Left forelimb (tissue), 1 donor: Measurements from ENCODE around the gene GTF2IRD1.
"Not testable (repeated sequence)": the region's sequence is repeated elsewhere in the genome, so short reads cannot be mapped to it uniquely, and the experiment has no call there.

Experiments
- DNase-seq: peaks from one replicate; pipeline ENCODE4 v3.0.0-alpha.2; 2018; ENCODE audit warnings: low spot score

The GTF2IRD1 gene

GRCh38 chr7:74491490-74491889, 37.8 kb downstream of the GTF2IRD1 start:
- DNase-seq = not testable (repeated sequence)

GRCh38 chr7:74493295-74493694, 39.6 kb downstream of the GTF2IRD1 start:
- DNase-seq = no peak

- no peak for DNase-seq
Observed at GRCh38 chr7:74494076-74494548, 40.4 kb downstream of the GTF2IRD1 start.

- DNase-seq = no peak
Observed at GRCh38 chr7:74495112-74496086, 41.7 kb downstream of the GTF2IRD1 start.

GRCh38 chr7:74496272-74496671, 42.6 kb downstream of the GTF2IRD1 start:
- DNase-seq = no peak

GRCh38 chr7:74496773-74497172, 43.1 kb downstream of the GTF2IRD1 start:
- DNase-seq = not testable (repeated sequence)

GRCh38 chr7:74498354-74498753, 44.6 kb downstream of the GTF2IRD1 start:
- no peak for DNase-seq

- no peak for DNase-seq
Observed at GRCh38 chr7:74498996-74499834, 45.5 kb downstream of the GTF2IRD1 start.

GRCh38 chr7:74499835-74500388, 46.2 kb downstream of the GTF2IRD1 start:
- DNase-seq = no peak

- DNase-seq = no peak
Observed at GRCh38 chr7:74501298-74501697, 47.6 kb downstream of the GTF2IRD1 start.

GRCh38 chr7:74502216-74502891, 48.6 kb downstream of the GTF2IRD1 start:
- DNase-seq = no peak

GRCh38 chr7:74503061-74503460, 49.4 kb downstream of the GTF2IRD1 start:
- DNase-seq = no peak

GRCh38 chr7:74503943-74504342, 50.2 kb downstream of the GTF2IRD1 start:
- DNase-seq = no peak

GRCh38 chr7:74505471-74506324, 52.0 kb downstream of the GTF2IRD1 start:
- DNase-seq = no peak

- no peak for DNase-seq
Observed at GRCh38 chr7:74506325-74506724, 52.6 kb downstream of the GTF2IRD1 start.

- DNase-seq = no peak
Observed at GRCh38 chr7:74507538-74508319, 54.0 kb downstream of the GTF2IRD1 start.

GRCh38 chr7:74509453-74509852, 55.7 kb downstream of the GTF2IRD1 start:
- not testable (repeated sequence) for DNase-seq

GRCh38 chr7:74511345-74511744, 57.6 kb downstream of the GTF2IRD1 start:
- DNase-seq = no peak

GRCh38 chr7:74512762-74513161, 59.1 kb downstream of the GTF2IRD1 start:
- no peak for DNase-seq

GRCh38 chr7:74514131-74514591, 60.5 kb downstream of the GTF2IRD1 start:
- no peak for DNase-seq
